HG03432 (cell line): ENCODE results near the gene CHRNB2.

ENCODE experiments used
- ATAC-seq: cut with Tn5 transposase; IDR thresholded peaks from one replicate; pipeline ENCODE4 v1.9.1; 2021; ENCODE audit warnings: mild to moderate bottlenecking, moderate library complexity; ENCODE audit not compliant: unreplicated experiment

Gene CHRNB2

DNA sequence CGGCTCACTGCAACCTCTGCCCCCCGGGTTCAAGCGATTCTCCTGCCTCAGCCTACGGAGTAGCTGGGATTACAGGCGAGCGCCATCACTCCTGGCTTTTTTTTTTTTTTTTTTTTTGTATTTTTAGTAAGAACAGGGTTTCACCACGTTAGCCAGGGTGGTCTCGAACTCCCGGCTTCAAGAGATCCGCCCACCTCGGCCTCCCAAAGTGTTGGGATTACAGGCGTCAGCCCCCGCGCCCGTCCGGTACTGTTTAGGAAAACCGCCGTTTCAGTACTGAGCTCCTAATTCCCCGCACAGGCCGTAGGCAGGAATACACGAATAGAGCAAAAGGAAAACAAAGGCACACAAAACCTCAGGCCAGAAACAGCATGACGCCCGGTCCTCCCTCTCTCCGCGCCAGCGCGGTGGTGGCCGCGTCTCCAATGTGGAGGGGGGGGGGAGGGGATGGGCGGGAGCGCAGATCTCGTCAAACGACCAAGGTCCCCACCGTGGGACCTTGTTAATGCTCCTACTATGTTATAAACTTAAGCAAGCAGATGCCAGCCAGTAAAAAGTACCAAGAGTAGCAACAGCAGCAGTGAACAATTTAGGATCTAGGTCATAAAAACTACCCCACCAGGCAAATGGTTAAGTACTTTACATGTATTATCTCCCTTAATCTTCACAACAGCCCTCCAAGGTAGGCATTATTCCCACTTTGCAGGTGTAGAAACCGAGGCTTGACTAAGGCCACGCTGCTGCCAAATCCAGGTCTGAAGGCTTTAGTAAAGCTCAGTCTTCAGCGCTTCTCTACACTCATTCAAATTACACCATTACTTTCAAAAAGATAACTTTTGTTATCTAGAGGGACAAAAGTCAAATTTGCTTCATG lies 41.1 kb downstream of the CHRNB2 start:
- peak; percentile 9 for ATAC-seq

DNA sequence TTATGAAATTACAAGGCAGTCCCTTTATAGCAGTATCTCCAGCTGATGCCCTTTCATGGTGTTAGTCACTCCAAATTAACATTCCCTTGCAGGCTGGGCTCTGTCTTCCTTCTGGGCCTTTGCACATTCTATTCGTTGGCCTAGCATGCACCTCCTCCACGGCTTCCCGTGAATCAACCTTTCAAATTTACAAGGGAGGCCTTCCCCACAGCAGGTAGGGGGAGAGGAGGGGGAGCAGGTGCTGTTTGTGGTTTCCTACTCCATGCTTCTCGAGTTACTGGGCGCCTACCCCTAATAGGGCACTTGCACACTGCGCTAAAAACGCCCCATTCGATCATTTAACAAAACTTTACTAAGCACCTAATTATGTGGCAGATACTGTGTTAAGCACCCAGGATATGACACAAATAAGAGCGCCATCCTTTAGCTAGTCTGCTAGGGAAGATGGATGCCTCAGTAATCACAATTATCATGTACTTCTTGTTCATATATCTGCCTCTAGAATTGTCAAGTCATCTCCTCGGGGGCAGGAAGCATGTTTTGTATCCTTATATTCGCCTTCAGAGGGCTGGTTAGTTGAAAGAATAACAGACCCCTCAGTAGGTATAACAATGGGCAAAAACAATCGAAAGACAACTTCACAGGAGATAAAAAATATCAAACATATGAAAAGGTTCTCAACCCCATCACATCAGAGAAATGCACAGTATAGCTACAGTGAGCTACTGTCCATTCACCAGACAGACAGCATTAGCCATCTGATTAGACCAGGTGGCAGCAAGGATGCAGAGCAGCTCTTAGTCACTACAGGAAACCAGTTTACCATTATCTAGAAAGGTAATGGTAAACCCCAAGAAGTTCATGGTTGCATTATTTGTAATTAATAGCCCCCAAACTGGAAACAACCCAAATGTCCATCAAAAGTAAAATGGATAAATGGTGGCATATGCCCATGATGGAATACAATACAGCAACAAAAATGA lies 42.1 kb downstream of the CHRNB2 start:
- no peak for ATAC-seq

DNA sequence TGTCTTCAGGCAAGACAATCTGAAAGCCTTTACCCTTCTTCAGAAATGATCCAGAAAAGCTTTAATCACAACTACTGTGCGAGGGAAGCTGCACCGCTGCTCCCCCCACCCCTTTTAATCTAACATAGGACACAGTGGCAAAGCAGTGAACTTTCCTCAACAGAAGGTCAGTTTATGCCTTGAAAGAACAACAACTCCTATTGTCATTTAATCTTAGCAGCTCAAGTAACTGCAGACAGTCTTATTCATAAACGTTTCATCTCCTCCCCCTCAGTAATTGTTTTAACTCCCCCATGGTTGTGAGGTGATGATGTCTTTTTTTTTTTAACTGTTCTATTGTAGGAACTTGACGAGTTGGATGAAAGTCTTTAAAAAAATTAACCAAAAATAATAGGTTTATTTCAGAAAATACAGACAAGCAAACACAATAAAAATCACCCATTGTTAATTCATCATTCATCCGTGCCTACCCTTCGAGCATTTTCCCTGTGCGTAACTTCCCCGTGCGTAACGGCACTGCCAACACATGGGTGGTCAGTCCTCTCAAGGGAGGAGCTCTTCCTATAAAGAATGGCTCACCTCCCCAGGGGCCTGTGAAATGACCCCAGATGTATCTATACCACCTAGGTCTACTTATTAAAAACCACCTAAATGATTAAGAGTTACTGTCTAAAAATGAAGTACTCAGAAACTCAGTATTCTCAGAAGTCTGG lies 43.7 kb downstream of the CHRNB2 start:
- ATAC-seq: no peak

- no peak for ATAC-seq
These were observed 46.7 kb downstream of the CHRNB2 start for GRCh38 chr1:154614247-154614646.

- ATAC-seq: no peak
These were observed 47.3 kb downstream of the CHRNB2 start for GRCh38 chr1:154614901-154615300.

GRCh38 chr1:154615411-154615810 lies 47.8 kb downstream of the CHRNB2 start:
- ATAC-seq: no peak

- ATAC-seq: no peak
These were observed 49.2 kb downstream of the CHRNB2 start for GRCh38 chr1:154616659-154617345.

DNA sequence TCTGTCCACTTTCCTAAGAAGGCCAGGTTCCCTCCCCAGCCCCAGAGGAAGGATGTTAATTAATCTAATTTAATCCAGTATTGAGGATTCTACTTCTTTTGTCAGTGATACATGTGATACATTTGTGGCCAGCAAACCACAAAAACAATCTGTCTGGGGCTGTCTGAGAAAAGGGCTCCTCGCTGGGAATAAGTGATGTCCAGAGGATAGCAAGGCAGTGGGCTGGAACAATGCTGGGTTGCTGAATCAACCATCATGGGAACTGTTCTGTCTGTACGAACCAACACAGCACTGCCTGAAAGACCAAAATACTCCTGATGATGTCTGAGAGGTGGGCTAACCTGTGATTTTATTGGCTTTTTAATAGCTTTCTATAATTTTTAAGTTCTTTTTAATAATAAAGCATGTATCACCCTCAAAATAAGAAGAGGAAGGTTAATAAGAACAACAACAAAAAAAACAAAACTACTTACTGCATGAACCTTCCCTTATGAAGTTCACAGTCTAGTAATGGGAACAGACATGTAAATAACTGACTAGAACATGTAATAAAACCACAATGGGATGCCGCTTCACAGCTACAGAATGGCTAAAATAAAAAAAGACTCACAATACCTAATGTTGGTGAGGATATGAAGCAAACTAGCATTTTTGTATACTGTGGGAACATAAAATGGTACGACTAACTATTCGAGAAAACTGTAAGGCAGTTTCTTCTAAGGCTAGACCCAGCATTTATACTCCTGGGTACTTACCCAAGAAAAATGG lies 51.8 kb downstream of the CHRNB2 start:
- ATAC-seq: no peak

DNA sequence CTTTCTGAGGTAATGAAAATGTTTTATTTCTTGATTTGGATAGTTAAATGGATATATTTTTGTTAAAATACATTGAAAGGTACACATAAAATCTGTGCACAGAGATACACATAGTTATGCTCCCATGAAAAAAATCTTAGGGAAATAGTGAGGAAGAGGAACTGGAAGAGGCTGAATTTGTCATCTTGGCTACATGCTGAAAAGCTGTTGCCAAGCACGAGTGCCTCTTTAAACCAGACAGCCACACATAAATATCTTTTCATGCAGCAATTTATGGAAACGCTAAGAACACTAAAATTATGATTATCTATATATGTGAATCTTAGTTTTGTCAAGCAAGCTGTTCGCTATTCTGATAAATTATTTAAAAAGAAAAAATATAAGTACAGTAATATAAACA lies 53.2 kb downstream of the CHRNB2 start:
- no peak for ATAC-seq

DNA sequence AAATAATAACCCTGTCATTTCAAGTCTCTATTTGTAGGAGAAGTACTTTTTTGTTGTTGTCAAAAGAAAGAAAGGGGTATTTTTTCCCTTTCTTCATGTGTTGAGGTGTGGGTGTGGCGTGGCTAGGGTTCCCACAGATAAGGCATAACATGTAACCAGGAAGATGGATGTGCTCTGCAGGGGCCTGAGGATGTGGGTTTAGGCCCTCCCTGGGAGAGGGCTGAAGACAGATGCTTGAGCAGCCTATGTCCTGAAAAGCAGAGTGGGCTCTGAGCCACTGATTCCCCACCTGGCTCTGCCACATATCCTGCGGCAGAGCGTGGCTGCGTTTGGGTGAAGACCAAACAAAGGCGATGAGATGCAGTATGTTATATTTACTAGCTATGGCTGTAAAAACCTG lies 54.3 kb downstream of the CHRNB2 start:
- no peak for ATAC-seq

- no peak for ATAC-seq
These were observed 55.0 kb downstream of the CHRNB2 start for GRCh38 chr1:154622503-154623039.

GRCh38 chr1:154623358-154623757 lies 55.8 kb downstream of the CHRNB2 start:
- ATAC-seq: no peak

DNA sequence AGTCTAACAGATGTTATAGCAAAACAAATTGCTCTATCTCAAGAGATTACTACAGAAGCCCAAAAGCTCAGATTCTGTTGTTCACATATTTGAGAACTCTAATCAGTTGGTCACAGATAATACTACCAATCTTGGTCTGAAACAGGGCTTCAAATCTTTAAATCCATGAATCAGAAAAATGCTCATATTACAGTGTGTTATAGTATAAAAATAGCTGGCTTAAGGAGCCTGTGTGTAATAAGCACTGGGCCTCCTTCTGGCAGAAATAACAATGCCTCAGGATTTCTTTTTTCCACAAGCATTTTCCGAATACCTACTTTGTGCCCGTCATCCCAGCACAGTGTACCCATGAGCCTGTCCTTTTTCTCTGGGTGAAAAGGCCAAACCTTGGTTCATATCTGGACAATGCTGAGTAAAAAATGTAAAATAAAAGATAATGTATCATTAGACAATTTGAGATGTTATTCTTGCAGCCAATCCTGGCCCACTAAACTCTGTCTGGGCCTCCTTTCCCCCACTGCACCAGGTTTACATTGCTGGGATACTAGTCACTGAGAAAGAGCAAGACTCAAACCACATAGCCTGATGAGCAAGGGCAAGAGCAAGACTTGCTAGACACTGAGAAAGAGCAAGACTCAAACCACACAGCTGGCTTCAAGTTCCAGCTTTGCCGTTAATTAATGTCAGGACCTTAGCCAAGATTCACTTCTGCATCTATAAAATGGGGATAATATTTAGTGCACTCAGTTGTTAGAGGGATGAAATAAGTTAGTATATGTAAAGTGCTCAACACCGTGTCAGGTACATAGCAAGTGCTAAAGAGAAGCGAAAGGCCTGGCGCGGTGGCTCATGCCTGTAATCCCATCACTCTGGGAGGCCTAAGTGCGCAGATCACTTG lies 57.4 kb downstream of the CHRNB2 start:
- no peak for ATAC-seq

DNA sequence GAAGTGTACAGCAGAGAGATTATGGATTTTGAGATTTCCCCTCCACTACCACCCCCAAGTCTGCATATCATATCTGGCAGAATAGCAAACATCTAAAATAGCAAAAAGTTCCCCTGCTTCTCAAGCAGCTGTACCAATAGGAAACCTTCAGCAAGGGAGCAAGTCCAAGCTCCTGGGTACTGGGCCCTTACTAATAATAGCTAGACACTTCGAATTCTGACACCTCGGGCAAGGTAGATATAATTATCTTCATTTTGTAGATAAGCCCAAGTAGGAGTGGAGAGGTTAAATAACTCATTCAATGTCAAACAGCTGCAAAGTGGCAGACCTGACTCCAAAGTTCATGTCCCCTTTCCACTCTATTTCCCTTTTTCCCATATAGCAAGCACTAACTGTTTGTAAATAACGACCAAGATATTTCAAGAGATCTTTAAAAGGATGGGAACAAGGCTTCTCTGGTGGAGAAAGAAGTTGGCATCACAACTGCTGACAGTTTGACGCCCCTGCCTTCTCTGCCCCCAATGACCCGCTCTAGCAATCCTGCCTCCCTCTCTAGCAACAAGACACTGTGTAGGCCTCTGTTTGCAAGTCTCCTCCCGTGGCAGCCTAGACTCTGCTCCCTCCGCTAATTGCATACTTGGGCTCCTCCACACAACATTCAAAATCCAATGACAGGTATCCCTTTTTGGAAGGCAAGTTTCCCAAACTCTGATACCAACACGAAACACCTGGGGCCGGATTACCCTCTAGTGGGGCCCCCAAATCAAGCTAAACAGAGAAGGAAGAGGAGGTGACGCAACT lies 59.1 kb downstream of the CHRNB2 start:
- peak; percentile 10 for ATAC-seq

GRCh38 chr1:154627257-154628120 lies 59.9 kb downstream of the CHRNB2 start:
- ATAC-seq: peak; percentile 61

- peak; percentile 11 for ATAC-seq
These were observed 60.5 kb downstream of the CHRNB2 start for GRCh38 chr1:154628121-154628405.
